DMS 273 (cell line): ENCODE measurements around the gene CDK11B.
"Not testable (repeated sequence)": the region's sequence is repeated elsewhere in the genome, so short reads cannot be mapped to it uniquely, and the experiment has no call there.

Source experiments
- DNase-seq: peaks from one replicate; lab custom pipeline; 2025; ENCODE audit not compliant: unreplicated experiment; lab: John Stamatoyannopoulos, UW

Gene CDK11B

GRCh38 chr1:1658583-1659549 lies at the start of gene CDK11B:
Gene CDK11B, minus strand, starts transcription at chr1:1659004. Its CDS starts 1,519 bp downstream, at chr1:1657485.
- peak; percentile 99 for DNase-seq

GRCh38 chr1:1707897-1708296 lies 49.1 kb upstream of the CDK11B start:
- not testable (repeated sequence) for DNase-seq

- not testable (repeated sequence) for DNase-seq
These were observed 48.4 kb upstream of the CDK11B start for GRCh38 chr1:1707241-1707640.

GRCh38 chr1:1705623-1706022 lies 46.8 kb upstream of the CDK11B start:
- not testable (repeated sequence) for DNase-seq

GRCh38 chr1:1704284-1704957 lies 45.6 kb upstream of the CDK11B start:
- not testable (repeated sequence) for DNase-seq

- no peak for DNase-seq
These were observed 45.0 kb upstream of the CDK11B start for GRCh38 chr1:1703796-1704195.

- not testable (repeated sequence) for DNase-seq
These were observed 43.7 kb upstream of the CDK11B start for GRCh38 chr1:1702506-1702905.

- not testable (repeated sequence) for DNase-seq
These were observed 41.8 kb upstream of the CDK11B start for GRCh38 chr1:1700557-1700956.

- not testable (repeated sequence) for DNase-seq
These were observed 41.3 kb upstream of the CDK11B start for GRCh38 chr1:1700067-1700466.

GRCh38 chr1:1699061-1699460 lies 40.3 kb upstream of the CDK11B start:
- DNase-seq: not testable (repeated sequence)

GRCh38 chr1:1697358-1698183 lies 38.8 kb upstream of the CDK11B start:
- DNase-seq: not testable (repeated sequence)

- not testable (repeated sequence) for DNase-seq
These were observed 37.9 kb upstream of the CDK11B start for GRCh38 chr1:1696431-1697357.

GRCh38 chr1:1692714-1693647 lies 34.2 kb upstream of the CDK11B start, which contains the start of gene SLC35E2B:
Gene SLC35E2B, minus strand, starts transcription at chr1:1692795. Its CDS starts 16,096 bp downstream, at chr1:1676699.
- peak; percentile 96 for DNase-seq

GRCh38 chr1:1692324-1692713 lies 33.5 kb upstream of the CDK11B start:
- DNase-seq: peak; percentile 93

GRCh38 chr1:1691443-1691842 lies 32.6 kb upstream of the CDK11B start:
- DNase-seq: not testable (repeated sequence)

GRCh38 chr1:1689526-1689925 lies 30.7 kb upstream of the CDK11B start:
- DNase-seq: not testable (repeated sequence)

- DNase-seq: no peak
These were observed 29.0 kb upstream of the CDK11B start for GRCh38 chr1:1687846-1688245.

- no peak for DNase-seq
These were observed 25.4 kb upstream of the CDK11B start for GRCh38 chr1:1684031-1684681.
